Measurements from ENCODE around the gene HIRIP3.
A peak's percentile ranks its signal among the peaks of the same experiment; 100 is the strongest.

Gene HIRIP3

GRCh38 chr16:29996766-29997250, 1.4 kb upstream of the HIRIP3 start:
- DNase-seq = no peak

- DNase-seq = peak; percentile 99
These were observed 721 bp upstream of the HIRIP3 start, which contains the start of gene INO80E for GRCh38 chr16:29995911-29996765. TSS of gene INO80E (plus strand) at chr16:29996241. CDS start at chr16:29996311, 70 bp downstream.

- peak; percentile 80 for DNase-seq
These were observed 655 bp downstream of the HIRIP3 start for GRCh38 chr16:29994600-29995323.

GRCh38 chr16:29993903-29994599, 1.4 kb downstream of the HIRIP3 start:
- no peak for DNase-seq

GRCh38 chr16:29993191-29993902, 2.1 kb downstream of the HIRIP3 start:
- DNase-seq = no peak

GRCh38 chr16:29992344-29992967, 3.0 kb downstream of the HIRIP3 start:
- DNase-seq = no peak

GRCh38 chr16:29991571-29991904, 3.9 kb downstream of the HIRIP3 start:
- DNase-seq = no peak

GRCh38 chr16:29990883-29991570, 4.4 kb downstream of the HIRIP3 start:
- no peak for DNase-seq

- no peak for DNase-seq
These were observed 5.4 kb downstream of the HIRIP3 start for GRCh38 chr16:29990034-29990433.

GRCh38 chr16:29989111-29989858, 6.1 kb downstream of the HIRIP3 start:
- no peak for DNase-seq

- DNase-seq = no peak
These were observed 6.9 kb downstream of the HIRIP3 start for GRCh38 chr16:29988346-29989075.

GRCh38 chr16:29987371-29988085, 7.9 kb downstream of the HIRIP3 start:
- DNase-seq = no peak

- no peak for DNase-seq
These were observed 8.5 kb downstream of the HIRIP3 start for GRCh38 chr16:29986931-29987330.

- DNase-seq = no peak
These were observed 9.2 kb downstream of the HIRIP3 start for GRCh38 chr16:29986231-29986630.

- no peak for DNase-seq
These were observed 10.1 kb downstream of the HIRIP3 start for GRCh38 chr16:29985271-29985811.

GRCh38 chr16:29984764-29985147, 10.7 kb downstream of the HIRIP3 start:
- DNase-seq = no peak

GRCh38 chr16:29984137-29984763, 11.2 kb downstream of the HIRIP3 start:
- no peak for DNase-seq

GRCh38 chr16:29983420-29984136, 11.8 kb downstream of the HIRIP3 start:
- DNase-seq = no peak

All from islet precursor cell (in vitro differentiated cells).